ENCODE measurements around the gene FIS1. TPM values are rescaled to one million over a fixed set of nuclear protein-coding genes. Genes with fewer than 3 reads are reported as not detected.
A peak's percentile ranks its signal among the peaks of the same experiment; 100 is the strongest.

Gene FIS1
- polyA plus RNA-seq, 1 of the 3 experiments (the other 2 are of a cell fraction), result 1,313 TPM

DNA sequence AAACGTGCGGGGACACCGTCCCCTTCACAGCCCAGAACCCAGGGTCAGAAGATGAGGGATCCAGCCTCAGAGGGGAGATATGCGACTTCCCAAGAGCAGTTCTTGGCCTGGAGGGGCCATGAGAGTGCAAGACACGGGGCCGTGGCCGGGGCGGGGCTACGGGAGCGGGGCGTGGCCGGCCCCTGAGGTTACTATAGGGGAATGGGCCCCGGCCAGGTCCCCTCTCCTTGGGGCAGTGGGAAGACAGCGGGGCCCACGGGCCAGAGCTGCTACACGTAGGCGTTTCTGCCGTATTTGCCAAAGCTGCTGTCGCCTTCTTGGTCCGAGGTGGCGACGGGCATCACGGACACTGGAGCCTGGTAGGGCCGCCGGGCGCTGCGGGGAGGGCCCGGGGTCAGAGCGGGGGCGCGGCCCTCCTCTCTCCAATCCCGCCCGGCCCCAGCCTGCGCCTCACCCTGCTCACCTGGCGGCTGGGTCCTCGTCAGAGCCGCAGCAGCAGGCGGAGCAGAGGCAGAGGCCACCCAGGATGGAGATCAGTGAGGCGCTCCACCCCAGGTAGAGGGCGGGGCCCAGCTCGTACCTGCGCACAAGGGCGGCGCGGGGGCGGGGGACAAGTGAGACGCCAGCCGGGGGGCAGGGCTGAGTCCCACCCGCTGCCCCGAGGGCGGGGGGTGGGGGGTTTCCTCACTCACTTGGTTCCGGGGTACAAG lies 12.6 kb downstream of the FIS1 start:
- no peaks in the 10 kb centered on the region for H4K20me1 ChIP-seq (ENCODE audit: insufficient read depth)
- ChIA-PET CTCF (interaction anchor here (0.5 to 3.0 kb wide), 4 partner anchors 11 to 88 kb away, joined by 3 to 10 read pairs (median 4); no protein-coding TSS in a partner anchor), POLR2A (interaction anchor here (1.4 to 3.4 kb wide), 2 partner anchors 12 to 15 kb away, joined by 4 to 15 read pairs; partner anchors contain the start of genes PLOD3 and ZNHIT1)
- peak; percentile 56 for DNase-seq
- no peak overlapping the region for H3K4me2 ChIP-seq
- H3K4me1 ChIP-seq (ENCODE audit: control insufficient read depth in 1 of 2, insufficient read depth in 2 of 2, low read depth in 1 of 2, low read length in 1 of 2), result peaks cover 0 to 5% of the 10 kb centered on the region in 2 experiments; a peak in 1 of 4 replicates
- WGBS (ENCODE audit: low lambda C conversion rate), result 83% methylated on average over 41 of the region's 52 CpGs
- TF ChIP-seq NRF1 (IDR thresholded peaks at IDR 0.05; ENCODE audit: low read depth, low read length) (no peak), POLR2AphosphoS5 (IDR thresholded peaks at IDR 0.05; ENCODE audit: low read depth, low read length) (0 out of 2 replicates have a peak, but pooled peaks have one; percentile 18)
- H3K4me3 ChIP-seq (ENCODE audit: low read depth in 2 of 2, low read length in 1 of 2), result no peak overlapping the region
- no peak overlapping the region for H3K9ac ChIP-seq
- no peaks in the 10 kb centered on the region for H3K27me3 ChIP-seq (ENCODE audit: insufficient read depth)
- no peaks in the 10 kb centered on the region for H3K9me2 ChIP-seq
- no peak overlapping the region for H3K27ac ChIP-seq (ENCODE audit: low read depth in 2 of 2, low read length in 1 of 2)
- H3K79me2 ChIP-seq (ENCODE audit: insufficient read depth), result no peaks in the 10 kb centered on the region
- peaks cover 13 to 19% of the 10 kb centered on the region in 2 experiments for H3K36me3 ChIP-seq (replicated peaks in 1 of 2; ENCODE audit: control insufficient read depth in 1 of 2, insufficient read depth in 2 of 2, low read length in 1 of 2)
- H2AFZ ChIP-seq (ENCODE audit: low read depth), result no peak overlapping the region
- no peaks in the 10 kb centered on the region for H3K9me3 ChIP-seq
- peaks cover 6% of the 10 kb centered on the region for H3F3A ChIP-seq (replicated peaks; ENCODE audit: insufficient read depth)

DNA sequence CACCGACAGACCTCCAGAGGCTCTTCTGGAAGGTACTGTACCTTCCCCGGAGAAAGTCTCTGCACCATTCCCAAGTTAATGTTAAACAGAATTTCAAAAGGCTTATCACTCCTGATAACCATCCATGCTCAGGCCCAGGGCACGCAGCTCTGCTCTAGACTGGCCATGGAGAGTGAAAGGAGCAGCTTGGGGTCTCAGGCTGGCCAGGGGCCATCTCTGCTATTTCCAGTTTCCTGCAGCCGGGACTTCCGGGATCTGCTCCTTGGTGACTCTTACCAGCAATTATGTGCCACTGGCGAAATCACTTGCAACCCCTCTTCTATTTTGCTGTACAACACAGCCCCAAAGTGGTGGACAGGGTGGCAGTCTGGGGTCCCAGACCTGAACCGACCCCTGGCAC lies 13.2 kb downstream of the FIS1 start:
- CTCF ChIA-PET, result interaction anchor here (1.2 to 1.6 kb wide), 3 partner anchors 12 to 88 kb away, joined by 3 to 5 read pairs (median 3); no protein-coding TSS in a partner anchor
- POLR2A ChIA-PET, result no interaction called here

DNA sequence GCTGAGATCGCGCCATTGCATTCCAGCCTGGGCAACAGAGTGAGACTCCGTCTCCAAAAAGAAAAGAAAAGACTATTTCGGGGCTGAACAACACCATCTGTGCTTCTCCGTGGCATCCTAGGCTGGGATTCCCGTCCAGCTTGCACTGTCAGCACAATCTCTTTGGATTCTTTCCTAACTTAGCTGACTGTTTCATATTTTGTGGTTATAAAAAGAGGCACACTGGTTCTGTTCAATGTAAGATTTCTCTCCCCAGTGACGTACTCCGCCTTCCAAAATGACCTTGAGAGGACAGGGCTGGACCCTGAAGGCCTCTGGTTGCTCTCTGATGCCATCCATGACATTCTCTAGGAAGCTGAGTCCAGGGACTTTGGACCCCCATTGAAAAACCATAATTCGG lies 18.2 kb downstream of the FIS1 start:
- no peak overlapping the region for H3K27ac ChIP-seq (ENCODE audit: low read depth in 2 of 2, low read length in 1 of 2)
- H3K27me3 ChIP-seq (ENCODE audit: insufficient read depth), result no peaks in the 10 kb centered on the region
- H4K20me1 ChIP-seq (ENCODE audit: insufficient read depth), result peaks cover 3% of the 10 kb centered on the region
- WGBS (ENCODE audit: low lambda C conversion rate), result 96% methylated on average over 9 of the region's 9 CpGs
- no peak overlapping the region for H3K9ac ChIP-seq
- H3K79me2 ChIP-seq (ENCODE audit: insufficient read depth), result peaks cover 8% of the 10 kb centered on the region; the same call in 1 of the 2 replicates
- no peak for DNase-seq
- no peaks in the 10 kb centered on the region for H3K9me2 ChIP-seq
- H3K4me2 ChIP-seq, result no peak overlapping the region
- H3K4me3 ChIP-seq (ENCODE audit: low read depth in 2 of 2, low read length in 1 of 2), result no peak overlapping the region
- H3K9me3 ChIP-seq, result no peaks in the 10 kb centered on the region
- peaks cover 6% of the 10 kb centered on the region for H3F3A ChIP-seq (replicated peaks; ENCODE audit: insufficient read depth)
- CTCF ChIA-PET, result interaction anchor here (0.7 to 4.3 kb wide), 5 partner anchors 10 to 332 kb away, joined by 3 to 29 read pairs (median 4); partner anchors contain the start of genes FIS1 and PLOD3
- peaks cover 24 to 54% of the 10 kb centered on the region in 2 experiments for H3K36me3 ChIP-seq (replicated peaks in 1 of 2; ENCODE audit: control insufficient read depth in 1 of 2, insufficient read depth in 2 of 2, low read length in 1 of 2)
- no peak overlapping the region for H2AFZ ChIP-seq (ENCODE audit: low read depth)
- peaks cover 0 to 4% of the 10 kb centered on the region in 2 experiments; a peak in 1 of 4 replicates for H3K4me1 ChIP-seq (ENCODE audit: control insufficient read depth in 1 of 2, insufficient read depth in 2 of 2, low read depth in 1 of 2, low read length in 1 of 2)
- POLR2A ChIA-PET, result interaction anchor here (1.5 kb wide), 1 partner anchor 9 kb away, joined by 4 read pairs; the partner anchor contains the start of gene ZNHIT1
- no peak for TF ChIP-seq JUND (IDR thresholded peaks at IDR 0.05)
- no peak for TF ChIP-seq GABPA (IDR thresholded peaks at IDR 0.05; ENCODE audit: low read depth)
- TF ChIP-seq, protein P1, sequence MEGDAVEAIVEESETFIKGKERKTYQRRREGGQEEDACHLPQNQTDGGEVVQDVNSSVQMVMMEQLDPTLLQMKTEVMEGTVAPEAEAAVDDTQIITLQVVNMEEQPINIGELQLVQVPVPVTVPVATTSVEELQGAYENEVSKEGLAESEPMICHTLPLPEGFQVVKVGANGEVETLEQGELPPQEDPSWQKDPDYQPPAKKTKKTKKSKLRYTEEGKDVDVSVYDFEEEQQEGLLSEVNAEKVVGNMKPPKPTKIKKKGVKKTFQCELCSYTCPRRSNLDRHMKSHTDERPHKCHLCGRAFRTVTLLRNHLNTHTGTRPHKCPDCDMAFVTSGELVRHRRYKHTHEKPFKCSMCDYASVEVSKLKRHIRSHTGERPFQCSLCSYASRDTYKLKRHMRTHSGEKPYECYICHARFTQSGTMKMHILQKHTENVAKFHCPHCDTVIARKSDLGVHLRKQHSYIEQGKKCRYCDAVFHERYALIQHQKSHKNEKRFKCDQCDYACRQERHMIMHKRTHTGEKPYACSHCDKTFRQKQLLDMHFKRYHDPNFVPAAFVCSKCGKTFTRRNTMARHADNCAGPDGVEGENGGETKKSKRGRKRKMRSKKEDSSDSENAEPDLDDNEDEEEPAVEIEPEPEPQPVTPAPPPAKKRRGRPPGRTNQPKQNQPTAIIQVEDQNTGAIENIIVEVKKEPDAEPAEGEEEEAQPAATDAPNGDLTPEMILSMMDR (IDR thresholded peaks at IDR 0.05), result no peak
- no peak for TF ChIP-seq SMC3 (IDR thresholded peaks at IDR 0.05; ENCODE audit: low read depth, low read length)
- no peak for TF ChIP-seq ELF1 (IDR thresholded peaks at IDR 0.05)
- TF ChIP-seq MXI1 (IDR thresholded peaks at IDR 0.05; ENCODE audit: low read depth, low read length), result no peak
- no peak for TF ChIP-seq CHD2 (IDR thresholded peaks at IDR 0.05; ENCODE audit: low read length, partially characterized antibody)
- TF ChIP-seq, protein P2, sequence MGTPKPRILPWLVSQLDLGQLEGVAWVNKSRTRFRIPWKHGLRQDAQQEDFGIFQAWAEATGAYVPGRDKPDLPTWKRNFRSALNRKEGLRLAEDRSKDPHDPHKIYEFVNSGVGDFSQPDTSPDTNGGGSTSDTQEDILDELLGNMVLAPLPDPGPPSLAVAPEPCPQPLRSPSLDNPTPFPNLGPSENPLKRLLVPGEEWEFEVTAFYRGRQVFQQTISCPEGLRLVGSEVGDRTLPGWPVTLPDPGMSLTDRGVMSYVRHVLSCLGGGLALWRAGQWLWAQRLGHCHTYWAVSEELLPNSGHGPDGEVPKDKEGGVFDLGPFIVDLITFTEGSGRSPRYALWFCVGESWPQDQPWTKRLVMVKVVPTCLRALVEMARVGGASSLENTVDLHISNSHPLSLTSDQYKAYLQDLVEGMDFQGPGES (IDR thresholded peaks at IDR 0.05; ENCODE audit: low read depth, low read length), result no peak
- no peak for TF ChIP-seq NFIC (IDR thresholded peaks at IDR 0.05; ENCODE audit: borderline replicate concordance)
- TF ChIP-seq FOXJ3 (CRISPR knock-in tag; IDR thresholded peaks at IDR 0.05), result no peak

More for the DNA sequence above, 13.2 kb downstream of the FIS1 start:
- Histone ChIP-seq H3F3A (replicated peaks; ENCODE audit: insufficient read depth) (peaks cover 6% of the 10 kb centered on the region), H2AFZ (ENCODE audit: low read depth) (no peak overlapping the region), H3K4me3 (ENCODE audit: low read depth in 2 of 2, low read length in 1 of 2) (no peak overlapping the region), H3K36me3 (replicated peaks in 1 of 2; ENCODE audit: control insufficient read depth in 1 of 2, insufficient read depth in 2 of 2, low read length in 1 of 2) (peaks cover 17 to 20% of the 10 kb centered on the region in 2 experiments), H3K9me3 (no peaks in the 10 kb centered on the region), H3K4me2 (no peak overlapping the region), H3K9ac (no peak overlapping the region), H3K27ac (ENCODE audit: low read depth in 2 of 2, low read length in 1 of 2) (no peak overlapping the region; a peak in 1 of 4 replicates), H3K27me3 (ENCODE audit: insufficient read depth) (no peaks in the 10 kb centered on the region), H4K20me1 (ENCODE audit: insufficient read depth) (no peaks in the 10 kb centered on the region), H3K79me2 (ENCODE audit: insufficient read depth) (no peaks in the 10 kb centered on the region), H3K9me2 (no peaks in the 10 kb centered on the region), H3K4me1 (ENCODE audit: control insufficient read depth in 1 of 2, insufficient read depth in 2 of 2, low read depth in 1 of 2, low read length in 1 of 2) (peaks cover 0 to 5% of the 10 kb centered on the region in 2 experiments; a peak in 1 of 4 replicates)
- no peak for TF ChIP-seq RAD21 (IDR thresholded peaks at IDR 0.05; ENCODE audit: low read length)
- no peak for TF ChIP-seq YY1 (IDR thresholded peaks at IDR 0.05; ENCODE audit: low read depth)
- TF ChIP-seq, protein P3, sequence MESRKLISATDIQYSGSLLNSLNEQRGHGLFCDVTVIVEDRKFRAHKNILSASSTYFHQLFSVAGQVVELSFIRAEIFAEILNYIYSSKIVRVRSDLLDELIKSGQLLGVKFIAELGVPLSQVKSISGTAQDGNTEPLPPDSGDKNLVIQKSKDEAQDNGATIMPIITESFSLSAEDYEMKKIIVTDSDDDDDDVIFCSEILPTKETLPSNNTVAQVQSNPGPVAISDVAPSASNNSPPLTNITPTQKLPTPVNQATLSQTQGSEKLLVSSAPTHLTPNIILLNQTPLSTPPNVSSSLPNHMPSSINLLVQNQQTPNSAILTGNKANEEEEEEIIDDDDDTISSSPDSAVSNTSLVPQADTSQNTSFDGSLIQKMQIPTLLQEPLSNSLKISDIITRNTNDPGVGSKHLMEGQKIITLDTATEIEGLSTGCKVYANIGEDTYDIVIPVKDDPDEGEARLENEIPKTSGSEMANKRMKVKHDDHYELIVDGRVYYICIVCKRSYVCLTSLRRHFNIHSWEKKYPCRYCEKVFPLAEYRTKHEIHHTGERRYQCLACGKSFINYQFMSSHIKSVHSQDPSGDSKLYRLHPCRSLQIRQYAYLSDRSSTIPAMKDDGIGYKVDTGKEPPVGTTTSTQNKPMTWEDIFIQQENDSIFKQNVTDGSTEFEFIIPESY (IDR thresholded peaks at IDR 0.05; ENCODE audit: borderline replicate concordance, low read depth), result no peak
- TF ChIP-seq MXI1 (IDR thresholded peaks at IDR 0.05; ENCODE audit: low read depth, low read length), result no peak
- TF ChIP-seq NRF1 (IDR thresholded peaks at IDR 0.05; ENCODE audit: low read depth, low read length), result no peak
- TF ChIP-seq MEF2A (IDR thresholded peaks at IDR 0.05; ENCODE audit: borderline replicate concordance, low read depth), result no peak
- peak; percentile 61 for DNase-seq
- 75% methylated on average over 7 of the region's 7 CpGs for WGBS (ENCODE audit: low lambda C conversion rate)

Data from SK-N-SH (cell line).